ENCODE data around the gene CD300E.
"Not testable (repeated sequence)": the region's sequence is repeated elsewhere in the genome, so short reads cannot be mapped to it uniquely, and the experiment has no call there.

The CD300E gene

GRCh38 chr17:74578979-74579378, 44.6 kb downstream of the CD300E start:
- no peak for TF ChIP-seq CTCF (IDR thresholded peaks at IDR 0.05; ENCODE audit: insufficient read depth, low read length, poor library complexity, severe bottlenecking)
- Histone ChIP-seq H3K27me3 (replicated peaks; ENCODE audit: control insufficient read depth, insufficient read depth, low read length) (peaks cover 1% of the 10 kb centered on the region; the same call in 1 of the 2 replicates), H3K4me3 (replicated peaks; ENCODE audit: low read depth, low read length) (no peak overlapping the region), H3K36me3 (ENCODE audit: control insufficient read depth, insufficient read depth, low read length) (no peaks in the 10 kb centered on the region)
- DNase-seq (ENCODE audit: extremely low read depth, insufficient read length), result no peak

- no peaks in the 10 kb centered on the region for H3K36me3 ChIP-seq (ENCODE audit: control insufficient read depth, insufficient read depth, low read length)
- H3K4me3 ChIP-seq (replicated peaks; ENCODE audit: low read depth, low read length), result no peak overlapping the region
- no peak for DNase-seq (ENCODE audit: extremely low read depth, insufficient read length)
- TF ChIP-seq CTCF (IDR thresholded peaks at IDR 0.05; ENCODE audit: insufficient read depth, low read length, poor library complexity, severe bottlenecking), result no peak
- H3K27me3 ChIP-seq (replicated peaks; ENCODE audit: control insufficient read depth, insufficient read depth, low read length), result peaks cover 1% of the 10 kb centered on the region
Measured at GRCh38 chr17:74574489-74575142, 48.9 kb downstream of the CD300E start.

- not testable (repeated sequence) for DNase-seq (ENCODE audit: extremely low read depth, insufficient read length); H3K36me3 ChIP-seq (ENCODE audit: control insufficient read depth, insufficient read depth, low read length); H3K4me3 ChIP-seq (replicated peaks; ENCODE audit: low read depth, low read length); H3K27me3 ChIP-seq (replicated peaks; ENCODE audit: control insufficient read depth, insufficient read depth, low read length)
Measured at GRCh38 chr17:74573635-74574034, 49.9 kb downstream of the CD300E start.

- H3K36me3 ChIP-seq (ENCODE audit: control insufficient read depth, insufficient read depth, low read length), result no peaks in the 10 kb centered on the region
- H3K27me3 ChIP-seq (replicated peaks; ENCODE audit: control insufficient read depth, insufficient read depth, low read length), result peaks cover 1% of the 10 kb centered on the region
- no peak overlapping the region for H3K4me3 ChIP-seq (replicated peaks; ENCODE audit: low read depth, low read length)
- no peak for DNase-seq (ENCODE audit: extremely low read depth, insufficient read length)
- TF ChIP-seq CTCF (IDR thresholded peaks at IDR 0.05; ENCODE audit: insufficient read depth, low read length, poor library complexity, severe bottlenecking), result no peak
Measured at GRCh38 chr17:74573169-74573568, 50.4 kb downstream of the CD300E start.

GRCh38 chr17:74571621-74572270, 51.8 kb downstream of the CD300E start:
- Histone ChIP-seq H3K4me3 (replicated peaks; ENCODE audit: low read depth, low read length) (no peak overlapping the region), H3K27me3 (replicated peaks; ENCODE audit: control insufficient read depth, insufficient read depth, low read length) (peaks cover 1% of the 10 kb centered on the region), H3K36me3 (ENCODE audit: control insufficient read depth, insufficient read depth, low read length) (no peaks in the 10 kb centered on the region)
- no peak for TF ChIP-seq CTCF (IDR thresholded peaks at IDR 0.05; ENCODE audit: insufficient read depth, low read length, poor library complexity, severe bottlenecking)
- DNase-seq (ENCODE audit: extremely low read depth, insufficient read length), result no peak

GRCh38 chr17:74569020-74570003, 54.2 kb downstream of the CD300E start:
- Histone ChIP-seq H3K27me3 (replicated peaks; ENCODE audit: control insufficient read depth, insufficient read depth, low read length) (peaks cover 1% of the 10 kb centered on the region), H3K4me3 (replicated peaks; ENCODE audit: low read depth, low read length) (no peak overlapping the region), H3K36me3 (ENCODE audit: control insufficient read depth, insufficient read depth, low read length) (no peaks in the 10 kb centered on the region)
- no peak for DNase-seq (ENCODE audit: extremely low read depth, insufficient read length)
- no peak for TF ChIP-seq CTCF (IDR thresholded peaks at IDR 0.05; ENCODE audit: insufficient read depth, low read length, poor library complexity, severe bottlenecking)
